ENCODE data around the gene SUFU.

Gene SUFU

DNA sequence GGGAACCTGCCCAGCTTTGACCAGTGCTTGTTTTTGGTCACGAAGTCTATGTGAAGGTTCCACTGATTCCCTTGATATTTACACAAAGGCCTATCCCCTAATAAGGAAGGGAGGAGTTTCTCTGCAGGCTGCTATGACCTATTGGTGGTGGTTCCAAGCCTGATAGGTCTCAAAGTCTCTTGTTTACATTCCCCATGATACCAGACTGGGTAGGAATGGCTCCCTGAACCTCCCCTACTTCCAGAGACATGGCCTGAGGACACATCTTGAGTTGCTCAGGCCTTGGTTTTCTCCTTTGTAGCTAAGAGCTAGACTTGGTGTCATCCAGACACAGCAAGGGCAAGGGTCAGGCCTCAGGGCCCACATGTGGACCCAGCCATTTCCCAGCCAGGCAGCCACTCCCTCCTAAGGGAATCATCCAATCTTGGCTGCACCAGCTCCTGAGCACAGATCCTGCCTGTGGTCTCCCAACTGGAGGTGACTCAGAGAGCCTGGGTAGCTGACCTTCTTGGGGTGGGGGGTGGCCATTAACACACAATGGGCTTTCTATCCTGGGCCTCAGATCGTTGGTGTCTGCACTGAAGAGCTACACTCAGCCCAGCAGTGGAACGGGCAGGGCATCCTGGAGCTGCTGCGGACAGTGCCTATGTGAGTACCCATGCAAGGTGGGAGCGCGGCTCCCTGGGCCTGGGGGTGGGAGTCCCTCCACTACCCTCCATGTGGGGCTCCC is 89.5 kb downstream of the SUFU start:
- FAIRE-seq (no peak), DNase-seq (ENCODE audit: insufficient read length, low spot score) (no peak)

DNA sequence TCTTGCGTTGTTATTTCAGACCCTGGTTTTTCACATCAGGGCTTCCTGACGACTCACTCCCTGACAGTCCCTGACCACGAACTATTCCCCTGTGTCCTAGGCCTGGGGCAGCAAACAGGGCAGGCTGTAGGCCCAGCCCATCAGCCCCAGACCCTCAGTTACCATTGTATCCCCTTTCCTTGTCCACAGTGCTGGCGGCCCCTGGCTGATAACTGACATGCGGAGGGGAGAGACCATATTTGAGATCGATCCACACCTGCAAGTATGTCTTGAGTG is 90.0 kb downstream of the SUFU start:
- DNase-seq (ENCODE audit: insufficient read length, low spot score) = no peak
- no peak for FAIRE-seq

DNA sequence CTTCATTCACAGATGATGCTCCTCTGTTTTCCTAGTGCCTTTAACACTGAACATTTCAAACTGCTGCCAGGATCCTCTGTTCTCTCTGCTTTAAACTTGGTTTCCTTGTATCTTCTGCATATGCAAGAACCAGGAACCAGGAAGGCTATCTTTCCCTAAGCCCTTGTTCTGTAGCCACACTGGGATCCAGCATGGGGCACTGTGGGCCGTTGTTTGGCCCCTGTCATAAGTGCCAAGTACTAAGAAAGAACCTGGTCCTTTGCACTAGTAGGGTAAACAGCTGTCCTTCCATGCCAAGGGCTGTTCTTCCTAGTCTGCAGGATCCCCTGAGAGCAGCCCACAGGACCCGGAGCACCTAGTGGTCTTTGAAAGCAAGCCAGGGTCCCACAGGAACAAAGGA is 91.5 kb downstream of the SUFU start:
- FAIRE-seq = no peak
- DNase-seq (ENCODE audit: insufficient read length, low spot score) = no peak

DNA sequence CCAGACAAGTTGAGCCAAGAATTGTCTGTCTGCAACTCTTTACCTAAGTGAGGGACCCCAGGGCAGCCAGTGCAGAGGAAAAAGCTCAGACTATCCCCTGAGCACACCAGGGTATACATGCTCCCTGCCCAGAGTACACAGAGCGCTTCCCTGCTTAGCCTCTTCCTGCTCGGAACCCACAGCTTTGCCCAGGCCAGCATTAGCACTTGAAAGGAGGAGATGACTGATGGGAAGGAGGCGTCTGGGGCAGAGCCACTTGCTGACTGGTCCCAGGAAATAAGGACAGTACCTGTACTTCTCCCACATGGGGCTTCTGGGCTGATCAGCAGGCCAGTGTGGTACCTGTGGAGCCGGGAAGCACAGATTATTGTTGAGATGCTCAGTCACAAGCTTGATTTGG is 92.1 kb downstream of the SUFU start:
- DNase-seq (ENCODE audit: insufficient read length, low spot score) (no peak), FAIRE-seq (no peak)

DNA sequence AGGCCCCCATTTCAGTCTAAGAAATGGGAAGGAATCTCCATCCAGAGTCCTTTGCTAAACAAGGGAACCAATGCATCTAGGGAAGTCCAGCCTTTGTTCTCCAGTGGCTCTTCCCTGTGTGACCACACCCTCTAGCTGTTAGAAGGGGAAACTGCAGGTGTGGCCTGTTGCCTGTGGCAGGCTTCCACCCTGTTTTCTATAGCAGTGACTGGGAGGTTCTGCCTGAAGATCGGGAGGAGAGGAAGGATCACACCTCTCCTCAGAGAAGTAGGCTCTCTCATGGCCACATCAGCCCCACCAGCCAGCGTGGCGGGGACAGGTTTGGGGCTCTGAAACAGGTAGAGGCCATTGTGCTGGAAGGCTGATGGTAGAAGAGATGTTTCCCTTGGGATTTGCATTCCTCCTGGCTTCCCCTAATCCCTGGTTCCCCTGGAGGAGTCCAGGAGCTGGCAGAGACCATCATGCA is 92.8 kb downstream of the SUFU start:
- FAIRE-seq = no peak
- DNase-seq (ENCODE audit: insufficient read length, low spot score) = peak; percentile 78

DNA sequence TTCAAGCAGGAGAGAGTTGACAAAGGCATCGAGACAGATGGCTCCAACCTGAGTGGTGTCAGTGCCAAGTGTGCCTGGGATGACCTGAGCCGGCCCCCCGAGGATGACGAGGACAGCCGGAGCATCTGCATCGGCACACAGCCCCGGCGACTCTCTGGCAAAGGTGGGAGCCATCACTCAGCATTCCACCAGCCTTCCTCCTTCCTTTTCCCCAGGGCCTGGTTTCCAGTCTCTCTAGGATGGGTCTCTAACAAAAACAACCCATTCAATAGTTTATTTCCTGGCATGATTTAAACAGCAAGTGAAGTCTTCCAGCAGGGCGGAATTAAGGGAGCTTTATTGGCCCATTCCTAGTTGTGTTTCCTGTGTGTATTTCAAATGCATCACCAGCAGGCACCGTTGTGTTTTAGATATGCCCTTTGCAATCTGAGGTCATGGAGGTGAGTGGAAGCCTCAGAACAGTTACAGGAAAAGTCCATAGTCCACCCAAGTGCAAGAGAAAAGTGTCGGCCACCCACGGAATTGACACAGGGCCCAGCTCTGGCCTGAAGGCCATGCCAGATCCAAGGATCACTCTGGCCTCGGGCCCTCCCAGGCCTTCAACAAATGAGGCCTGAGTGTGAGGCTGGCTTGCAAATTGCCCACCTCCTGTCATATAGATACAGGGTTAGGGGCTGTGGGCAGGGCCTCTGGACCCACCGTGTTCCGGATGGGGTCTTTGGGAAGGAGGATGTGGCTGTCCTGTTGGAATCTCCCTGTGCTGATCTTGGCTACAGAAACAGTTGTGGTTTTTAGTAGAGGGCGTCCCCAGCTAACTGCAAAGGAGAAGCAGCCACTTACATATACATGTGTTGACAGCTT is 93.6 kb downstream of the SUFU start:
- no peak for FAIRE-seq
- no peak for DNase-seq (ENCODE audit: insufficient read length, low spot score)

DNA sequence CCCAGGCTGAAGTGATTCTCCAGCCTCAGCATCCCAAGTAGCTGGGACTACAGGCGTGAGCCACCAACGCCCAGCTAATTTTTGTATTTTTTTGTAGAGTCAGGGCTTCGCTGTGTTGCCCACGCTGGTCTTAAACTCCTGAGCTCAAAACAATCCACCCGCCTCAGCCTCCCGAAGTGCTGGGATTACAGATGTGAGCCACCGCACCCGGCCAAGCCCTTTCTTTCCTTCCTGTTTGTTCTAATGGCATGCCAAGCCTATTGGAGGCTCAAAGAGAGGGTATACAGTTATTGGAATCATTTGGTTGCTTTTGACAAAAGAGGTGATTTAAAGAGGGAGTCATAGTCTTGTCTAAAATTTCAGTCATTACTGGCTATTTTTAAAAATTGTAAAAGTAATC is 94.5 kb downstream of the SUFU start:
- no peak for FAIRE-seq
- no peak for DNase-seq (ENCODE audit: insufficient read length, low spot score)

DNA sequence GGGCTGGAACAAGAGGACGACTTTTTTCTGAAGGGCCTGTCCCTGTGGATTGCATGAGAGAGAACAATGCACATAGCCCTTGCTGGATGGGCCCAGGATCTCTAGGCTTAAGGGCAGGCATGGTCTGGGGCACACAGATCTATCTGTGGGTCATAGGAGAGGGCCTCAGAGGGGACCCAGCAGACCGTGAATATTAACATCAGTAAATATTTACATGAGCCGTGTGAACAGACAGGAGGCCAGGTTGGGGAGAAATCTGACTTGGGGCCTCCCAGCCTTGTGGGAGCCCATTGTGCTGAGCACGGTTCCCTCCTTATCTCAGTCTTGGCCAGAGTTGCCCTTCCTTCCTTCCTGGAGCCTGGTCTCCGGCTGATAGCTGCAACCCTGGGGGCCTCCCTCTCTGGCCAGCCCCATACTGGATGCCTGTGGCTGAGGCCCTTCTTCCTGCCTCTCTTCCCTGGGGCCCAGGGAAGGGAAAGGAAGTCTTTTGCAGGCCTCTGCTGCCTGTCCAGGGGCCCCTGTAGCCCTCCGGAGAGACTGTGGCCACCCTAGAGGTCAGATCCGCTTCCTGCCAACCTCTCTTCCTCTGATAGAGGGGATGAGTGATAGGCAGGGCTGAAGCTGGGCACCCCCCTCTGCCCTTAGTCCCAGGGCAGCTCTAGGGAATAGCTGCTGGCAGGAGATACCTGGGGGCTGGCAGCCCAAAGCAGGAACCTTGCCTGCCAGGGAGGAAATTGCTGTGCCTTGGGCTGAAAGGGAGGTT is 96.0 kb downstream of the SUFU start:
- FAIRE-seq = no peak

DNA sequence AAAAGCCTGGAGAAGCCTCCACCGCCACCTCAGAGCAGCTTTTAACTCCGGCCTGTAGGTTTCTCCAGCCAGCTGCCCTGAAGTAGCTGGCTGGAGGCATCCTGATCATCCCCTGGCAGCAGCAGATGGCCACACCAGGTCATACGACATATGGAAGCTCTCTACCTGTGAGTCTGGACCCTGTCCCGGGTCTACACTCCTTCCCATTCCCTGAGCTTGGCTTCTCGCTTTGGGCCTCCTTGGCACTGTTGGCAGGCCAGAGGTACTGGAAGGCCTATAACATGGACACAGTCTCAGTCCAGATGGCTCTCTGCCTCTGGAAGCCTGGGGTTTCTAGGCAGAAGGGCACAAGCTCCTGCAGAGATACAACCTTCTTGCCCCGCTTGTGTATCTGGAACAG is 97.0 kb downstream of the SUFU start:
- no peak for FAIRE-seq
- no peak for DNase-seq (ENCODE audit: insufficient read length, low spot score)

More for the DNA sequence above, 96.0 kb downstream of the SUFU start:
- DNase-seq (ENCODE audit: insufficient read length, low spot score) = no peak

DNA sequence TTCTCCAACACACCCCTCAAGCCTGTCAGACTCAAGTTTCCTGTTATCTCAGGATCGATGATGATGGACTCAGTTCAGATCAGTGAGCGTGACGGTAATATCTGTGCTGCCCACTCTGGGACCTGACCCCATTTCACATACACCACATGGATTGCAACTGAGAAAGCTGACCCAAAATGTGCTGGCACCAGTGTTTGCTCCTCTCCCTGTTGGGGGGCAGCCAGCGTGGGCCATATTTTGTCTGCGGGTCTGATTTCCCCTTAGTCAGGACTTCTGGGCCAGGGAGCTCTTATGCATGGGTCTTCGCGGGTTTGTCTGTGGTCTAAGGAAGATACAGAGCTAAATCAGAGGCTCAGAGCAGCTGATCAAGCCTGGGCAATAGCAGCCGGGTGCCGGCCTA is 97.9 kb downstream of the SUFU start:
- no peak for FAIRE-seq
- no peak for DNase-seq (ENCODE audit: insufficient read length, low spot score)

DNA sequence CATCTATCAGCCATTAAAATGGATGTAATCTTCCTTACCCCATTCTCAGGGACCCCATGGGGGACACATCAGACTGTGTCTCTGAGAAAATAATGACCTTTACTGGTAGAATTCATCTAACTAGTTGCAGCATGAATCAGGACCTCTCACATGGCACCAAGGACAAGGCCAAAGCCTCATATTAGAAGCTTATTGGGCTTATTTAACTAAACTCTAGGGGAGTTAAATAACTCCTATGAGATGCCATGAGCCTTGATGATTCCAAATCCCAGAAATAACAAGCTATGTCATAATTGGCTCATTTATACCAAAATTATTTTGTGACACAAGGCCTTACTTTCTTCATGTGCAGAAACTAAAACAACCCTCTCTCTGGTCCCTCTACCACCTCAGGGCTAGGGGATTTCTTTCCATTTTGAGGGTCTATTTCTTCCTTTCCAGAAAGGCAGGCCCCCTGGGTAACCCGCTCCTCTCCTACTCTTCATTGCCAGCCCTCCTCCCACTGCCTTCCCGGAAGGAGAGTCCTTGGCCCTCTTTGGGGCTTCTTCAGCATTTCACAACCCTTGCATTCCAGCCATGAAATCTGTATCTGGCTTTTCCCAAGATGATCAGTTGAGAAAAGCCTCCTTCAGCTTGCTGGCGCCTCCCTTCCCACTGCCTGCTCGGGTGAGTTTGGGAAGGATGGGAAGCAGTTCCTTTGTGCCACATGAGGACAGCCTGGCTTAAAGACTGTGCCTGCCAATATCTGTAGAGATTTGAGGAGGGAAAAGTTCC is 98.7 kb downstream of the SUFU start:
- FAIRE-seq (no peak), DNase-seq (ENCODE audit: insufficient read length, low spot score) (no peak)

DNA sequence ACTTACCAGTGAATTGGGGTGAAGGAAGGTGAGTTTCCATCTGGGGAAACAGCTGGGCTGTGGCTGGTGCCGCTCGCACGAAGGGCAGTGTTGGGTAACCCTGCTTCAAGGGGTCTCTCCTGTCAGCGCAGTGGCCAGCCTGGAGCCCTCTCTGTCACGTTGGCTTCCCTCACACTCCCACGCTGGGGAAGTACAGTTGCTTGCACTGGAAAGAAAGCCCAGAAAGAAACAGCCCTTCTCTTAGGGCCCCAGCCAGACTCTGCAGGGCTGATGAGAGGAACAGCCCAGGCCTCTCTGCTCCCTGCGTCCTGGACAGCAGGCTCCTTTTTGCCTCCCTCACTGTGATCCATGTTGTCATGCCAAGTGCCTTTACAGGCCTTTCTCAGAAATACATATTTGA is 100.2 kb downstream of the SUFU start:
- FAIRE-seq = no peak
- DNase-seq (ENCODE audit: insufficient read length, low spot score) = no peak

DNA sequence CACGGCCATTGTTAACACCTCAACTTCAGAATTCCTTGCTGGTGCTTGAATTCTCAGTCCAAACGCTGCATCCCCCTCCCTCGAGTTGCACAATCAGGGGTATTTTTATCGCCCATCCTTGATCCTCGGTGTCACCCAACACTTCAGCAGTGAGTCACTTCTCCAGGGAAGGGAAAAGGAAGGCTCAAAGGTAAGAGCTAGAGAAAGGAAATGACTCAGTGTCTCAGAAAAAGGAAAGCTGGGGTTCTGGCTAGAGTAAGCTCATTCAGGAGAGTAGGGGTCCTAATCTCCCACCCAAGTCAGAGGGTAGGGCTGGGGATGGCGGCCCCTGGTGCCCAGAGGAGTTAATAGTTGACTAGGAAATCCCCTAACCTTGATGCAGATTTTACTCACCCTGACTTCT is 100.7 kb downstream of the SUFU start:
- DNase-seq (ENCODE audit: insufficient read length, low spot score) (peak; percentile 87), FAIRE-seq (no peak)

DNA sequence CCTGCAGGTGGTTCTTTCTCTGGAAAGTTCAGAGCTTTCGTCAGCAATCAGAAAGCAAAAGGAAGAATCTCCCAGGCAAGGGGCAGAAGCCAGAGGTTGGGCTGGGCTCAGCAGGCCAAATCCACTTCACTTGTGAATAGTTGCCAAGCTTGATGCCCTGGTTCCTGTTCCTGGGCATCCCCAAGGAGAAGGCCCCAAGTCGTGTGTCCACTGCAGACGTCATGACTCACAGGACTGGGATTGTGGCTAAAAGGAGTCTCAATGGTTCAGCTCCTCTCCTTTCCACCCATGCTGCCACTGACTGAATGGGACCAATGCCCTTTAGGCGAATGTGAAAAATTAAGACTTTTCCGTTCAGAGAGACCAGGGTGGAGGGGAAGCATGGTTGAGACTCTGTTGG is 101.9 kb downstream of the SUFU start:
- FAIRE-seq = no peak
- no peak for DNase-seq (ENCODE audit: insufficient read length, low spot score)

DNA sequence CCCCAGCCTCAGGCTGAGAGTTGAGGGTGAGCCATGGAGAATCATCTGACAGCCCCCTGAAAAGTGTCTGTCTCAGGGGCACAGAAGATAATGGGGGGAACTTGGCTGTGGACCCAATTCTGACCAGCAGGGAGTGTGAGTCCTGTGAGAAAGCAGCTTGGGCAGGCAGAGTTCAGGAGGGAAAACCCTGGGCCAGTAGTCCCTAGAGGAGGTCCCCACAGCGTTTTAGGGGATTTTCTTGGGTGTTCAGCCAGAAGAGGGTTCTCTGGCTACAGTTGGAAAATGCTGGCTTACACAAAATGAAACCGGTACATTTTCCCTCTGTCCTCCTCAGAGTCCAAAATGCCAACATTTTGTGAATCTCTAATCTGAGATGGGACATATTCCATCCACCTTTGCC is 104.7 kb downstream of the SUFU start:
- no peak for FAIRE-seq
- no peak for DNase-seq (ENCODE audit: insufficient read length, low spot score)

DNA sequence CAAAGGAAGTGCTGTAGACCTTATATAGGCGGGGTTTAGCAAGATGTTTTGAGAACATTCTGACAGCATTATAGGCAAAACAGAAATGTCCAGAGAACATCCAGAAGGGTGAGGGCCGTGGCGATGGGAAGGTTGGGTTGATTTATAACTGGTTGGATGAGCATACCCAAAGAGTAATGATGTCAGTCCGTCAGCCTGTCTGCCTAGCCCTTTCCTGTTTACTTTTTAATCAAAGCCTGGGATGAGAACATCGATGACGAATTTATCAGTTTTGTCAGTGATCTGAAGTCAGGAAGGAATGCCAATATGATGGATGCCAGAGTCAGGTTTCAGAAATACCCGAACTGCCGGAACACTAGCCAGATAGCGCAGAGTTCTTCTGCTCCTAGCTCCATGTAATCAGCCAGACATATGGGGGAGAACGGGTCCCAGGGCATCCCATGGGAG is 106.7 kb downstream of the SUFU start:
- DNase-seq (ENCODE audit: insufficient read length, low spot score) (no peak), FAIRE-seq (peak; percentile 28)

DNA sequence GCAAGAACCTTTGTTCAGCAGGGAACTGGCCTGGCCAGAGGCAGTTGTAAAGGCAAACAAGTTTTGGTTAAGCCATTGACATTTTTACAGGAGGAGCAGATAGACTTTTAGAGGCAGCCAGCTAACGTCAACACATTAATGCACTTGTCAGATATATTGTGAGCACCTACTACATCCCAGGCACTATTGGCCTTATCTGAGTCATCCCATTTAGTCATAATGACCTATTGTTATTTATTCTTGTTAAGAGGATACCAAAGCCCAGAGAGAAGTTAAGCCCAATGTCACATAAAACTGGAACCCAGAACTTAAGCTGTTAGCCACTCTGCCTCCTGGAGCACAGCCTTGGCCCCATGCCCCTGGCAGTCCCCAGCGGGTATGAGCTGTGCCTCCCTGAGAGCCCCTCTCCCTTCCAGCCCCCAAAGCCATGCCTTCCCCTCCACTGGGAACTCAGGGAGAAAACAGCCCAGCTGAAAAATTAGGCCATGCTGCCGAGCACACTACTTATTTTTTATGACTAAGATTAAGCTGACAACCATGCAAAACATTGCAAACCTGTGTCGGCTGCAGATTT is 107.8 kb downstream of the SUFU start:
- no peak for DNase-seq (ENCODE audit: insufficient read length, low spot score)
- FAIRE-seq = no peak

DNA sequence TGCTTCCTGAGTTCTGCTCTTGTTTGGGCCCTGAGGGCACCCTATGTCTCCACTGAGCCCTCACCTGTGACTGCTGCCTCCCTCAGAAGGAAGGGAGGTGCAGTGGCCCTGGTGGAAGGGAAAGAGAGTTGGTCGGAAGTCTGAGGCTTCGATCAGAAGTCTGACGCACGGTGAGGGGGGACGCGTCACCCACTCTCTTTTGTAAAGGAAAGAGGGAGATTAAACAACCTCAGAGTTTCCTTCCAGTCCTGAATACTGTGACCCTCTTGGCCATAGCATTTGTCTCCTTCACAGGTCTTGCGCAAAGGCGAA is 109.1 kb downstream of the SUFU start:
- no peak for DNase-seq (ENCODE audit: insufficient read length, low spot score)
- FAIRE-seq = no peak

DNA sequence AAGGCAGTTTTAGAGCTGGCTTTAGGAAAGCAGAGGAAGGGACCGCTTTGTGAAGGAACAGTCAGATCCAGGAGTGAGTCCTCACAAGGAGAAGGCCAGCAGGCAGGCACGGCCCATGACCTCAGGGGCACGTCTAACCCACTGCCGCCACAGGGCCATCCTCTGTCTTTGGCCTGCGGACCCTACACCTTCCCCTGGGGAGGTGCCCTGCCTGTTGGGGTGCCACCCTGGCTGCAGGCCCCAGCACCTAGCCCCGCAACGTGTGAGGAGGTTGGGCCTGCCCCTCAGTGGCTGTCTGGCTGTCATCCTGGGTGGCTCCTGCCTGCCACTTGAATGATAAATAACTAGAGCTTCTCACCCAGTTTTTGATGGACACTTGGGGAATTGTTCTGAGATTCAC is 109.5 kb downstream of the SUFU start:
- no peak for FAIRE-seq
- DNase-seq (ENCODE audit: insufficient read length, low spot score) = no peak

DNA sequence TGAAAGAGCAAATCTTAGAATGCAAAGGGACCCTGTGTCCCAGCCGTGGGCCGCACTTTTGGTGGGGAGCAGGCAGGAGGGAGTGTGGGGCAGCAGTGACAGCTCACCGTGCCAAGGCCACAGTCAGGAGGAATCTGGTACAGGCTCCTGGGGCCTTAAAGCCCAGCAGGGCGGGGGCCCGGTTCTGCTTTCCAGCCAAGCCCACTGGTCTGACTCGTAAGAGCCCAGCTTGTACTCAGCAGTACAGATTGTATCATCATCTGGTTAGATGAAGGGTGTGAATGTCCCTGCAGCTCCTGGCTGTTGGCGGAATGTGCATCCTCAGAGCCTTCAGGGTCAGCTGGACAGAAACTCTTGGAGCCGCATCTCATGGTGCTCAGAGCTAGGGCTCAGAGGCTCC is 110.0 kb downstream of the SUFU start:
- DNase-seq (ENCODE audit: insufficient read length, low spot score) (no peak), FAIRE-seq (no peak)

DNA sequence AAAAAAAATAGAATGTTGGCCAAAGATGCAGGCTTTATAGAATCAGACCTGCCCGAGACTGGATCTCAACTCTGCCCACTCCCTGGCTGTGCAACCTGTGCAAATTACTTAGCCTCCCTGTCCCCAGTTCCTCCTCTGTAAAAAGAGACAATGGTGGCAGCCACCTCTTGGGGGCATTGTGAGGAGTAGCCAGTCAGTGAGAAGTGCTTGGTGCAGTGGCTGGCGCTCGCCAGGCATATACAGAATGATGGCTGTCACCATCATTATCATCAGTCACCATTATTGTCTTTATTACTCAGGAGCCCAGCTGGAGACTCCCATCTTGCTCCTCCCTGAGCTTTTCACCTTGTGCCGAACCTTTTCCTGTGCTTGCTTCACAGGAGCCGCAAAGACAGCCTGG is 111.1 kb downstream of the SUFU start:
- DNase-seq (ENCODE audit: insufficient read length, low spot score) (no peak), FAIRE-seq (no peak)
